Mucosa of descending colon (tissue), 3 donors: ENCODE data around the gene YAP1. TPM values are rescaled to one million over a fixed set of nuclear protein-coding genes. Genes with fewer than 3 reads are reported as not detected.

Experiments
- ATAC-seq: fragments of 200-7000 bp; cut with Tn5 transposase; one replicate; pipeline ENCODE4 v1.9.1; 2020; ENCODE audit warnings: mild to moderate bottlenecking, moderate library complexity
- DNase-seq, 3 donors: peaks; one replicate each; pipeline ENCODE4 v3.0.0-alpha.2; 2020
- H3K36me3 ChIP-seq: fragments of 200-600 bp; one replicate; pipeline ENCODE4 v1.8.0; 2021; ENCODE audit warnings: low read depth, mild to moderate bottlenecking
- H3K4me1 ChIP-seq: fragments of 200-600 bp; one replicate; pipeline ENCODE4 v1.8.0; 2021; ENCODE audit warnings: low read depth, mild to moderate bottlenecking
- H3K4me3 ChIP-seq: fragments of 200-600 bp; one replicate; pipeline ENCODE4 v1.8.0; 2021; ENCODE audit warnings: mild to moderate bottlenecking
- H3K9me3 ChIP-seq: fragments of 200-600 bp; one replicate; pipeline ENCODE4 v1.8.0; 2021; ENCODE audit warnings: mild to moderate bottlenecking
- intact Hi-C, 2 donors: fragments of 100-400 bp; cut with DNase I in 1 of 2; cut with micrococcal nuclease in 1 of 2; formaldehyde crosslinking; loops; one replicate each; pipeline versions ENCODE4 v1.11.0 to v1.11.1; 2022; cut with DNase I, micrococcal nuclease
- total RNA-seq, 3 donors: library from RNA; stranded (reverse); fragmentation: NEBNext Ultra II Directional in 2 of 3; extraction: Animal tissue kit (Norgen Biotek cat#: 25700) in 2 of 3; gene quantifications; one replicate each; pipeline versions ENCODE4 v1.2.1 to v1.2.4, GENCODE V29; 2021 to 2023
- TF ChIP-seq, protein P1 (sequence below): fragments of 200-600 bp; IDR thresholded peaks from one replicate; pipeline ENCODE4 v1.8.0; 2022; ENCODE audit warnings: antibody characterized with exemption, mild to moderate bottlenecking
- donor health status: DM: no; HTN: no; CAD: no; lungs with moderate emphysema.
- donor health status: DM: no; HTN: no; CAD: no.
- donor health status: DM: no; HTN: yes; CAD: no.

The YAP1 gene
- total RNA-seq, 3 donors from 2014 or later: 41.3 to 126 (median 52.2) TPM

DNA sequence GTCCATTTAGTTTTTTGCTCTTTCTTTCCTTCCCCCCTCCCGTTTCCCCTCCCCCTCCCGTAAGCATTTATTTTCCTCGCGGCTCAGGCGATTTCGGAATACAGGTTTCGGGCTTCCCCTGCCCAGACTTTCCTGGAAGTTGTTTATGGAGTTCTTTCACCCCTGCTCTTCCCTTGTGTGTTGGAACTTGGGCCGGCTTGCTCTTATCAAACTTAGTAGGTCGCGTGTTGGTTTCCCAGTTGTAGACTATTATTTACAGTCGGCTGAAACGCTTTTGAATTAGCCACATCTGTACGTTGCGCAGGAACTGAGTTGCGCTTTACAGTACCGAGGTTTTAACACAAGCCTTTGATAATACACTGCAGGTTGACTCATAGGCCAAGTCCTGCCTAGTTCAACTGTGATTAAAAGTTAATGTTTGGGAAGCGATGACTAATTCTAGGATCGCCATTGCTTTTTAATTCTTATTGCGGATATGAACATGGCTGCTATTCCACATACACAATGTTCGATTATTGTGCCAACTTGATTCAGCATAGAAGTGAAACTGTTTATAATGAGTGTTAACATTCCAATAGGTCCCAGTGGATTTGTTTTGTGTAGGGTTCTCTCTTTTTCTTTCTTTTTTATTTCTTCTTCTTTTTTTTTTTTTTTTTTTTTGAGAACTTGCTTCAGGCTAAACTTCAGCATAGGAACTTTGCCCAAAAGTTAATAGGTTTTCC is 1.7 kb downstream of the YAP1 start:
- peaks cover 20% of the 10 kb centered on the region for H3K4me1 ChIP-seq

DNA sequence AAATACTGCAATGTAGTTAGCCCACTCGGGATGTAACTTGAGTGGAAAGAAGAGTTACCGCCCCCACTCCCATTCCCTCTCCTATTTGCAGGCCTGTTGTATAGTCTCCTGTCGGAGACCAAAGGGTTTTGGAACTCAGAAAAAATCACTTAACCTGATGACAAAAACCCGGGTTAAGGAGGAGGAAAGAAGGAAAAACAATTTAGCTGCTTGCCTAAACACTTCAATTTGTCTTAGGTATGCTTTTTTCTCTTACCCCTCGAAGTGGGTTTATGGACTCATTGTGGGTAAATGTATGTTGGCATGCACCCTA is 2.2 kb downstream of the YAP1 start:
- ATAC-seq: no peak
- Histone ChIP-seq H3K4me3 (no peak overlapping the region), H3K36me3 (no peaks in the 10 kb centered on the region), H3K9me3 (no peaks in the 10 kb centered on the region), H3K4me1 (peaks cover 26% of the 10 kb centered on the region)
- TF ChIP-seq, protein P1, sequence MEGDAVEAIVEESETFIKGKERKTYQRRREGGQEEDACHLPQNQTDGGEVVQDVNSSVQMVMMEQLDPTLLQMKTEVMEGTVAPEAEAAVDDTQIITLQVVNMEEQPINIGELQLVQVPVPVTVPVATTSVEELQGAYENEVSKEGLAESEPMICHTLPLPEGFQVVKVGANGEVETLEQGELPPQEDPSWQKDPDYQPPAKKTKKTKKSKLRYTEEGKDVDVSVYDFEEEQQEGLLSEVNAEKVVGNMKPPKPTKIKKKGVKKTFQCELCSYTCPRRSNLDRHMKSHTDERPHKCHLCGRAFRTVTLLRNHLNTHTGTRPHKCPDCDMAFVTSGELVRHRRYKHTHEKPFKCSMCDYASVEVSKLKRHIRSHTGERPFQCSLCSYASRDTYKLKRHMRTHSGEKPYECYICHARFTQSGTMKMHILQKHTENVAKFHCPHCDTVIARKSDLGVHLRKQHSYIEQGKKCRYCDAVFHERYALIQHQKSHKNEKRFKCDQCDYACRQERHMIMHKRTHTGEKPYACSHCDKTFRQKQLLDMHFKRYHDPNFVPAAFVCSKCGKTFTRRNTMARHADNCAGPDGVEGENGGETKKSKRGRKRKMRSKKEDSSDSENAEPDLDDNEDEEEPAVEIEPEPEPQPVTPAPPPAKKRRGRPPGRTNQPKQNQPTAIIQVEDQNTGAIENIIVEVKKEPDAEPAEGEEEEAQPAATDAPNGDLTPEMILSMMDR: no peak
- DNase-seq: peak in 1 of 3 donors; percentile 16
- intact Hi-C loops: no loop called here

More for the DNA sequence above, 1.7 kb downstream of the YAP1 start:
- TF ChIP-seq, protein P1: no peak
- ATAC-seq (peak; percentile 66), DNase-seq (peak in 1 of 3 donors; percentile 62)
- Histone ChIP-seq H3K4me3 (peak overlapping the region; percentile 84), H3K36me3 (no peaks in the 10 kb centered on the region), H3K9me3 (no peaks in the 10 kb centered on the region)
- intact Hi-C loops: no loop called here

DNA sequence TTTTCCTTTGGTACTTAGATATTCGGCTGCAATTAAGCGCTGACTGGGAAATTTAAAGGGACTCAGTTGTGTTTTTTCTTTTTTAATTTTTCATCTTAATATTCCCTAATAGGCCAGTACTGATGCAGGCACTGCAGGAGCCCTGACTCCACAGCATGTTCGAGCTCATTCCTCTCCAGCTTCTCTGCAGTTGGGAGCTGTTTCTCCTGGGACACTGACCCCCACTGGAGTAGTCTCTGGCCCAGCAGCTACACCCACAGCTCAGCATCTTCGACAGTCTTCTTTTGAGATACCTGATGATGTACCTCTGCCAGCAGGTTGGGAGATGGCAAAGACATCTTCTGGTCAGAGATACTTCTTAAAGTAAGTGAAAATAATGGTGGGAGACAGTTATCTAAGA is 3.8 kb downstream of the YAP1 start:
- intact Hi-C loops: no loop called here
- DNase-seq: no peak
- peaks cover 39% of the 10 kb centered on the region for H3K4me1 ChIP-seq
- no peaks in the 10 kb centered on the region for H3K9me3 ChIP-seq
- TF ChIP-seq, protein P1: no peak
- H3K36me3 ChIP-seq: no peaks in the 10 kb centered on the region
- ATAC-seq: no peak
- no peak overlapping the region for H3K4me3 ChIP-seq

DNA sequence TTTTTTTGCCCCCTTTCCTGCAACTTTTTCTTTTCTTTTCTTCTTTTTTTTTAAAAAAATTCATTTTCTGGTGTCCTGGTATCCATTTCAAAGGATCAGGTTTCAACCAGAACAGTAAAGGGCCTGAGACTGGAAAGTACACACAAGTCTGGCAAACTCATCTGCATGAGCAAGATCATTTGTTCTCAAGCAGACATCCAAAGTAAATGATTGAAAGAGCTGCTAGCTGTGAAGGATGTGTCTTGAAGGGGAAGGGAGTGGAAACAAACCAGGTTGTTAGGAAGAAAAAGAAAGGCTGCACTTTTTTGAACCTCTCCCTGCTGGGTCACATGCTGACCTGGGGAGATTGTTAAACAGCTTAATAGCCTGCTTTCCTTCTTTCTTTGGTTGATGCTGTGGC is 5.3 kb downstream of the YAP1 start:
- H3K36me3 ChIP-seq: no peaks in the 10 kb centered on the region
- H3K4me3 ChIP-seq: no peak overlapping the region
- peaks cover 42% of the 10 kb centered on the region for H3K4me1 ChIP-seq
- H3K9me3 ChIP-seq: no peaks in the 10 kb centered on the region
- intact Hi-C loops: no loop called here
- ATAC-seq: peak; percentile 79
- peak in 1 of 3 donors; percentile 39 for DNase-seq
- TF ChIP-seq, protein P1: no peak

DNA sequence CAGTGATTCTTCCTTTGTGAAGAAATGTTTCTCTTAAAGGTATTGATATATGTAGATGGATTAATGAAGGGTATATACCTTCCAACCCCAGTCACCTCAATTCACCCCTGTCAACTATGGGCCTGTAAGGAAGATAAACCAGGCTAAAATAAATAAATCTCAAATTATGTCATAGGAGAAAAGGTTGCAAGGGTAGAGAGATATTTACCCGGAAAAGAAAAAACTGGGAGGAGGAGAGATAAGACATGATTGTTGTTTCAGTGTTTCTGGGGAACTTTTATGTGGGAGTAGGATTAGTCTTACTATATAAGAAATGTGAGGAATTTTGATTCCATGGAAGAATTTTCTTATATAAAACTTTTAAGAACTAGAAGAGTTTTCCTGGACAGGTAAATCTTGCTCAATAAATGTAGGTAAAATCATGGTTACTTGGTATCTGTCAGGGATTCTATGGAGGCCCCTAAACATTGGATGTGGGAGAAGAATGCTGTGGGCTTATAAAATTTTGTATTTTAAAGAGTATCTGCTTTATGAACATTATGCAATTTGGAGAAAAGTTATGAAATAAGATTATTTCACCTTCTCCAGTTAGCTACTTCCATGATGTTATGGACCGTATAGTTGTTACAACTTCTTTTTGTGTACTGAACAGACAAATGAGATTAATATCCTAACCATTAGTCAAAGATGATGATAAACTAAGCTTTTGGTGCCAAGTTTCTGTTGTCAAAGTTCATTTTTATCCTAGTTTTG is 6.4 kb downstream of the YAP1 start:
- intact Hi-C loops: no loop called here
- H3K36me3 ChIP-seq: no peaks in the 10 kb centered on the region
- no peaks in the 10 kb centered on the region for H3K9me3 ChIP-seq
- DNase-seq (no peak), ATAC-seq (peak; percentile 33)
- no peak overlapping the region for H3K4me3 ChIP-seq
- H3K4me1 ChIP-seq: peaks cover 42% of the 10 kb centered on the region
- TF ChIP-seq, protein P1: no peak
